HepG2 (cell line): ENCODE data around the gene ECHS1. TPM values are rescaled to one million over a fixed set of nuclear protein-coding genes. Genes with fewer than 3 reads are reported as not detected.

Source experiments
- CBX5 ChIP-seq: sonication (generic); formaldehyde crosslinking; IDR thresholded peaks from 2 replicates; pipeline ENCODE4 v1.4.0; 2020; ENCODE audit warnings: missing genetic modification reagents, borderline replicate concordance
- CEBPG ChIP-seq: IDR thresholded peaks from 2 replicates; pipeline ENCODE4 v1.6.1; 2016
- IKZF4 ChIP-seq: sonication (generic); formaldehyde crosslinking; IDR thresholded peaks from 2 replicates; pipeline ENCODE4 v1.5.1; 2020; ENCODE audit warnings: borderline replicate concordance, mild to moderate bottlenecking, low read depth, missing genetic modification reagents; ENCODE audit errors: not compliant biosample characterization
- ISL2 ChIP-seq: sonication (generic); formaldehyde crosslinking; IDR thresholded peaks from 2 replicates; pipeline ENCODE4 v1.5.0; 2020; ENCODE audit warnings: missing genetic modification reagents
- KAT2B ChIP-seq: fragments of 150-350 bp; IDR thresholded peaks from 2 replicates; pipeline ENCODE4 v1.6.1; 2014; ENCODE audit warnings: low read depth, low read length, borderline replicate concordance
- MBNL3 ChIP-seq: fragments of 250-450 bp; sonication (Bioruptor Pico); conservative IDR thresholded peaks from 2 replicates; pipeline ENCODE4 v1.8.0; 2022; ENCODE audit warnings: mild to moderate bottlenecking, inconsistent platforms
- MTF2 ChIP-seq: sonication (generic); formaldehyde crosslinking; IDR thresholded peaks from 2 replicates; pipeline ENCODE4 v1.5.0; 2020; ENCODE audit warnings: missing genetic modification reagents, borderline replicate concordance
- NKX3-1 ChIP-seq: sonication (generic); formaldehyde crosslinking; IDR thresholded peaks from 2 replicates; pipeline ENCODE4 v1.5.0; 2020; ENCODE audit warnings: missing genetic modification reagents
- SALL1 ChIP-seq: sonication (generic); formaldehyde crosslinking; IDR thresholded peaks from 2 replicates; pipeline ENCODE4 v1.8.0; 2022; ENCODE audit warnings: mild to moderate bottlenecking, missing genetic modification reagents
- SALL2 ChIP-seq: sonication (generic); formaldehyde crosslinking; IDR thresholded peaks from 2 replicates; pipeline ENCODE4 v1.8.1; 2023; ENCODE audit warnings: mild to moderate bottlenecking, missing genetic modification reagents, inconsistent platforms
- TCF12 ChIP-seq, 2 experiments: fragments of 450-650 bp in 1 of 2; sonication (generic) in 1 of 2; formaldehyde crosslinking in 1 of 2; IDR thresholded peaks; 2 replicates each; pipeline versions ENCODE4 v1.6.1 to v1.8.0; 2017 to 2022; ENCODE audit warnings: antibody characterized with exemption in 1 of 2, mild to moderate bottlenecking in 1 of 2, missing genetic modification reagents in 1 of 2, moderate library complexity in 1 of 2
- ZNF225 ChIP-seq: sonication (generic); formaldehyde crosslinking; IDR thresholded peaks from 2 replicates; pipeline ENCODE4 v1.4.0; 2020; ENCODE audit warnings: mild to moderate bottlenecking, missing genetic modification reagents
- ZNF747 ChIP-seq: sonication (generic); formaldehyde crosslinking; IDR thresholded peaks from 2 replicates; pipeline ENCODE4 v1.8.1; 2023; ENCODE audit warnings: missing genetic modification reagents, mild to moderate bottlenecking, borderline replicate concordance
- ZNF850 ChIP-seq: sonication (generic); formaldehyde crosslinking; conservative IDR thresholded peaks from 2 replicates; pipeline ENCODE4 v1.9.0; 2021; ENCODE audit warnings: mild to moderate bottlenecking, missing genetic modification reagents
- polyA plus RNA-seq, 8 experiments: library from polyadenylated mRNA; depleted of rRNA in 3 of 8; stranded (reverse) in 7 of 8; unstranded in 1 of 8; fragments of >200 nt; fragmentation: Illumina TruSeq in 4 of 8; extraction: Trizol in 4 of 8; gene quantifications; 2 replicates each; pipeline versions ENCODE4 v1.2.1 to v1.2.3, GENCODE V29; 2011 to 2016; ENCODE audit warnings: low read depth in 4 of 8, missing spikeins in 1 of 8, mixed read lengths in 1 of 8; ENCODE audit not compliant: insufficient read depth in 1 of 8
- total RNA-seq, 5 experiments: library from RNA; depleted of rRNA; stranded (reverse); fragments of >200 nt; fragmentation: Illumina TruSeq; extraction: Trizol; gene quantifications; 2 replicates each; pipeline ENCODE4 v1.2.3, GENCODE V29; 2016; ENCODE audit warnings: low read depth in 1 of 5
- TF ChIP-seq, protein P1 (sequence below): sonication (generic); formaldehyde crosslinking; IDR thresholded peaks from 2 replicates; pipeline ENCODE4 v1.4.0; 2020; ENCODE audit warnings: missing genetic modification reagents
- TF ChIP-seq, protein P2 (sequence below): sonication (generic); formaldehyde crosslinking; IDR thresholded peaks from 2 replicates; pipeline ENCODE4 v1.4.0; 2020; ENCODE audit warnings: missing genetic modification reagents, mild to moderate bottlenecking, borderline replicate concordance
- TF ChIP-seq, protein P3 (sequence below): IDR thresholded peaks from 2 replicates; pipeline ENCODE4 v1.6.1; 2016; ENCODE audit warnings: low read depth, missing genetic modification reagents, missing compliant biosample characterization

ECHS1 gene
- total and polyA plus RNA-seq, 2 of the 13 experiments (the other 11 are each of a cell fraction or from before 2014, with no cell fraction given) = 32.7 to 195 TPM

DNA sequence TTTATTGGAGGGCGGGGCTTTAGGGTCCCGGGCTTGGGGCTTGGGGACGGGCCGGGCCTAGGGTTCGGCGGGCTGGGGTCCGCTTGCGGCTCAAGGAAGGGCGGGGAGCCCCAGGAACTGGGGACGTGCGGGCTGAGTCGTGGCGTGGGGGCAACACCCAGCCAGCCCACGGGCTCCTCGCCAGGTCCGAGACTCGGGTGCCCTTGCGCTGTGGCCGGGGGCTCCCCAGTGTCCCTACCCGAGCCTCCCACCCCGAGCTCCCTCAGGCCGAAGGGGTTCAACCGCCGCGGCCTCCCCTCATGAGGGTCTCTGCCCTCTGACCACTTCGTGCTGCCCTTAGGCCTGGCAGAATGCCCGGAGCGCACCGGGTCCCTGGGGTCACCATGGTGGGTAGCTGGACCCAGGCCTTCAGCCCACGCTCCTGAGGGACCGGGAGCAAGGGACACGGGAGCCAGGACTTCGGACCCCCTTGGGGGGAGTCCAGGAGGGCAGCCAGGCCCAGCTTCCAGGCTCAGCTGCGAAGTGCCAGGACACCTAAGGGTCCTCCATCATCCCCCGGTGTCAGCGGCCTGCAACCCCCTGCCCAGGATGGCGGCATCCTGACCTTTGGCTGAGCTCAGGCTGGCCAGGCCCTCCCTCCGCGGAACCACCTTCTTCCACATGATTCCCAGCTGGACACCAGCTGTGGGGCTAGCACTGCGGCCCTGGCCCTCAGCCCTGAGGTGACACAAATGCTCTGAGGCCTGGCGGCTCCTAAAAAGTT, 14.8 kb downstream of the ECHS1 start (continued):
- TF ChIP-seq, protein P1, sequence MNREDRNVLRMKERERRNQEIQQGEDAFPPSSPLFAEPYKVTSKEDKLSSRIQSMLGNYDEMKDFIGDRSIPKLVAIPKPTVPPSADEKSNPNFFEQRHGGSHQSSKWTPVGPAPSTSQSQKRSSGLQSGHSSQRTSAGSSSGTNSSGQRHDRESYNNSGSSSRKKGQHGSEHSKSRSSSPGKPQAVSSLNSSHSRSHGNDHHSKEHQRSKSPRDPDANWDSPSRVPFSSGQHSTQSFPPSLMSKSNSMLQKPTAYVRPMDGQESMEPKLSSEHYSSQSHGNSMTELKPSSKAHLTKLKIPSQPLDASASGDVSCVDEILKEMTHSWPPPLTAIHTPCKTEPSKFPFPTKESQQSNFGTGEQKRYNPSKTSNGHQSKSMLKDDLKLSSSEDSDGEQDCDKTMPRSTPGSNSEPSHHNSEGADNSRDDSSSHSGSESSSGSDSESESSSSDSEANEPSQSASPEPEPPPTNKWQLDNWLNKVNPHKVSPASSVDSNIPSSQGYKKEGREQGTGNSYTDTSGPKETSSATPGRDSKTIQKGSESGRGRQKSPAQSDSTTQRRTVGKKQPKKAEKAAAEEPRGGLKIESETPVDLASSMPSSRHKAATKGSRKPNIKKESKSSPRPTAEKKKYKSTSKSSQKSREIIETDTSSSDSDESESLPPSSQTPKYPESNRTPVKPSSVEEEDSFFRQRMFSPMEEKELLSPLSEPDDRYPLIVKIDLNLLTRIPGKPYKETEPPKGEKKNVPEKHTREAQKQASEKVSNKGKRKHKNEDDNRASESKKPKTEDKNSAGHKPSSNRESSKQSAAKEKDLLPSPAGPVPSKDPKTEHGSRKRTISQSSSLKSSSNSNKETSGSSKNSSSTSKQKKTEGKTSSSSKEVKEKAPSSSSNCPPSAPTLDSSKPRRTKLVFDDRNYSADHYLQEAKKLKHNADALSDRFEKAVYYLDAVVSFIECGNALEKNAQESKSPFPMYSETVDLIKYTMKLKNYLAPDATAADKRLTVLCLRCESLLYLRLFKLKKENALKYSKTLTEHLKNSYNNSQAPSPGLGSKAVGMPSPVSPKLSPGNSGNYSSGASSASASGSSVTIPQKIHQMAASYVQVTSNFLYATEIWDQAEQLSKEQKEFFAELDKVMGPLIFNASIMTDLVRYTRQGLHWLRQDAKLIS (CRISPR knock-in tag) = no peak
- TF ChIP-seq, protein P2, sequence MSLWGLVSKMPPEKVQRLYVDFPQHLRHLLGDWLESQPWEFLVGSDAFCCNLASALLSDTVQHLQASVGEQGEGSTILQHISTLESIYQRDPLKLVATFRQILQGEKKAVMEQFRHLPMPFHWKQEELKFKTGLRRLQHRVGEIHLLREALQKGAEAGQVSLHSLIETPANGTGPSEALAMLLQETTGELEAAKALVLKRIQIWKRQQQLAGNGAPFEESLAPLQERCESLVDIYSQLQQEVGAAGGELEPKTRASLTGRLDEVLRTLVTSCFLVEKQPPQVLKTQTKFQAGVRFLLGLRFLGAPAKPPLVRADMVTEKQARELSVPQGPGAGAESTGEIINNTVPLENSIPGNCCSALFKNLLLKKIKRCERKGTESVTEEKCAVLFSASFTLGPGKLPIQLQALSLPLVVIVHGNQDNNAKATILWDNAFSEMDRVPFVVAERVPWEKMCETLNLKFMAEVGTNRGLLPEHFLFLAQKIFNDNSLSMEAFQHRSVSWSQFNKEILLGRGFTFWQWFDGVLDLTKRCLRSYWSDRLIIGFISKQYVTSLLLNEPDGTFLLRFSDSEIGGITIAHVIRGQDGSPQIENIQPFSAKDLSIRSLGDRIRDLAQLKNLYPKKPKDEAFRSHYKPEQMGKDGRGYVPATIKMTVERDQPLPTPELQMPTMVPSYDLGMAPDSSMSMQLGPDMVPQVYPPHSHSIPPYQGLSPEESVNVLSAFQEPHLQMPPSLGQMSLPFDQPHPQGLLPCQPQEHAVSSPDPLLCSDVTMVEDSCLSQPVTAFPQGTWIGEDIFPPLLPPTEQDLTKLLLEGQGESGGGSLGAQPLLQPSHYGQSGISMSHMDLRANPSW (CRISPR knock-in tag) = no peak
- TF ChIP-seq IKZF4 = no peak
- TF ChIP-seq ZNF747 (CRISPR knock-in tag) = no peak; the same call in 1 of the 2 replicates
- no peak for TF ChIP-seq ISL2 (CRISPR knock-in tag)
- TF ChIP-seq, protein P3, sequence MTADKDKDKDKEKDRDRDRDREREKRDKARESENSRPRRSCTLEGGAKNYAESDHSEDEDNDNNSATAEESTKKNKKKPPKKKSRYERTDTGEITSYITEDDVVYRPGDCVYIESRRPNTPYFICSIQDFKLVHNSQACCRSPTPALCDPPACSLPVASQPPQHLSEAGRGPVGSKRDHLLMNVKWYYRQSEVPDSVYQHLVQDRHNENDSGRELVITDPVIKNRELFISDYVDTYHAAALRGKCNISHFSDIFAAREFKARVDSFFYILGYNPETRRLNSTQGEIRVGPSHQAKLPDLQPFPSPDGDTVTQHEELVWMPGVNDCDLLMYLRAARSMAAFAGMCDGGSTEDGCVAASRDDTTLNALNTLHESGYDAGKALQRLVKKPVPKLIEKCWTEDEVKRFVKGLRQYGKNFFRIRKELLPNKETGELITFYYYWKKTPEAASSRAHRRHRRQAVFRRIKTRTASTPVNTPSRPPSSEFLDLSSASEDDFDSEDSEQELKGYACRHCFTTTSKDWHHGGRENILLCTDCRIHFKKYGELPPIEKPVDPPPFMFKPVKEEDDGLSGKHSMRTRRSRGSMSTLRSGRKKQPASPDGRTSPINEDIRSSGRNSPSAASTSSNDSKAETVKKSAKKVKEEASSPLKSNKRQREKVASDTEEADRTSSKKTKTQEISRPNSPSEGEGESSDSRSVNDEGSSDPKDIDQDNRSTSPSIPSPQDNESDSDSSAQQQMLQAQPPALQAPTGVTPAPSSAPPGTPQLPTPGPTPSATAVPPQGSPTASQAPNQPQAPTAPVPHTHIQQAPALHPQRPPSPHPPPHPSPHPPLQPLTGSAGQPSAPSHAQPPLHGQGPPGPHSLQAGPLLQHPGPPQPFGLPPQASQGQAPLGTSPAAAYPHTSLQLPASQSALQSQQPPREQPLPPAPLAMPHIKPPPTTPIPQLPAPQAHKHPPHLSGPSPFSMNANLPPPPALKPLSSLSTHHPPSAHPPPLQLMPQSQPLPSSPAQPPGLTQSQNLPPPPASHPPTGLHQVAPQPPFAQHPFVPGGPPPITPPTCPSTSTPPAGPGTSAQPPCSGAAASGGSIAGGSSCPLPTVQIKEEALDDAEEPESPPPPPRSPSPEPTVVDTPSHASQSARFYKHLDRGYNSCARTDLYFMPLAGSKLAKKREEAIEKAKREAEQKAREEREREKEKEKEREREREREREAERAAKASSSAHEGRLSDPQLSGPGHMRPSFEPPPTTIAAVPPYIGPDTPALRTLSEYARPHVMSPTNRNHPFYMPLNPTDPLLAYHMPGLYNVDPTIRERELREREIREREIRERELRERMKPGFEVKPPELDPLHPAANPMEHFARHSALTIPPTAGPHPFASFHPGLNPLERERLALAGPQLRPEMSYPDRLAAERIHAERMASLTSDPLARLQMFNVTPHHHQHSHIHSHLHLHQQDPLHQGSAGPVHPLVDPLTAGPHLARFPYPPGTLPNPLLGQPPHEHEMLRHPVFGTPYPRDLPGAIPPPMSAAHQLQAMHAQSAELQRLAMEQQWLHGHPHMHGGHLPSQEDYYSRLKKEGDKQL = no peak
- TF ChIP-seq KAT2B = no peak
- TF ChIP-seq MBNL3 = no peak
- TF ChIP-seq ZNF850 (CRISPR knock-in tag) = peak; percentile 61; the same call in 1 of the 2 replicates
- TF ChIP-seq TCF12 (IDR thresholded peaks at IDR 0.05) = no peak
- no peak for TF ChIP-seq TCF12 (CRISPR knock-in tag; IDR thresholded peaks at IDR 0.05)
- TF ChIP-seq CBX5 (CRISPR knock-in tag) = no peak
- no peak for TF ChIP-seq SALL2 (CRISPR knock-in tag)
- TF ChIP-seq ZNF225 (CRISPR knock-in tag) = peak; percentile 56
- TF ChIP-seq CEBPG = no peak
- TF ChIP-seq NKX3-1 = no peak
- peak; percentile 50; the same call in 1 of the 2 replicates for TF ChIP-seq MTF2 (CRISPR knock-in tag)
- TF ChIP-seq SALL1 (CRISPR knock-in tag) = peak; percentile 57; the same call in 1 of the 2 replicates
